ENCODE data around the gene PTGR2.
A peak's percentile ranks its signal among the peaks of the same experiment; 100 is the strongest.
"Not testable (repeated sequence)": the region's sequence is repeated elsewhere in the genome, so short reads cannot be mapped to it uniquely, and the experiment has no call there.

Gene PTGR2

GRCh38 chr14:73851567-73852382 is at the start of gene PTGR2:
PTGR2 (plus strand) TSS chr14:73851831; CDS start chr14:73858863, 7,032 bp downstream.
- FAIRE-seq = peak; percentile 94

GRCh38 chr14:73802431-73803188 is 49.0 kb upstream of the PTGR2 start:
- no peak for FAIRE-seq

- FAIRE-seq = no peak
Measured at GRCh38 chr14:73804636-73805035, 47.0 kb upstream of the PTGR2 start.

GRCh38 chr14:73807457-73807856 is 44.2 kb upstream of the PTGR2 start:
- FAIRE-seq = no peak

- FAIRE-seq = no peak
Measured at GRCh38 chr14:73809391-73809790, 42.2 kb upstream of the PTGR2 start.

- no peak for FAIRE-seq
Measured at GRCh38 chr14:73810478-73811163, 41.0 kb upstream of the PTGR2 start.

- no peak for FAIRE-seq
Measured at GRCh38 chr14:73811164-73811503, 40.5 kb upstream of the PTGR2 start.

GRCh38 chr14:73814153-73814552 is 37.5 kb upstream of the PTGR2 start:
- no peak for FAIRE-seq

GRCh38 chr14:73815849-73816248 is 35.8 kb upstream of the PTGR2 start:
- no peak for FAIRE-seq

- FAIRE-seq = no peak
Measured at GRCh38 chr14:73816393-73816816, 35.2 kb upstream of the PTGR2 start.

- no peak for FAIRE-seq
Measured at GRCh38 chr14:73817020-73817655, 34.5 kb upstream of the PTGR2 start.

GRCh38 chr14:73818821-73819220 is 32.8 kb upstream of the PTGR2 start:
- no peak for FAIRE-seq

- FAIRE-seq = no peak
Measured at GRCh38 chr14:73820631-73821030, 31.0 kb upstream of the PTGR2 start.

GRCh38 chr14:73823339-73823885 is 28.2 kb upstream of the PTGR2 start:
- FAIRE-seq = no peak

GRCh38 chr14:73824127-73824526 is 27.5 kb upstream of the PTGR2 start:
- FAIRE-seq = no peak

GRCh38 chr14:73824536-73824935 is 27.1 kb upstream of the PTGR2 start:
- FAIRE-seq = no peak

GRCh38 chr14:73825551-73826188 is 26.0 kb upstream of the PTGR2 start:
- FAIRE-seq = no peak

- not testable (repeated sequence) for FAIRE-seq
Measured at GRCh38 chr14:73827190-73827589, 24.4 kb upstream of the PTGR2 start.

- no peak for FAIRE-seq
Measured at GRCh38 chr14:73829071-73829470, 22.6 kb upstream of the PTGR2 start.

GRCh38 chr14:73829526-73830431 is 21.9 kb upstream of the PTGR2 start:
- no peak for FAIRE-seq

GRCh38 chr14:73833034-73833433 is 18.6 kb upstream of the PTGR2 start:
- no peak for FAIRE-seq
